Neural cell (in vitro differentiated cells): ENCODE results near the gene GRIN3A.

ENCODE experiments used
- EP300 ChIP-seq: fragments of 450-650 bp; conservative IDR thresholded peaks from 2 replicates; pipeline ENCODE4 v1.6.1; 2014; ENCODE audit warnings: antibody characterized with exemption, mild to moderate bottlenecking, moderate library complexity; ENCODE audit not compliant: poor library complexity, severe bottlenecking
- EZH2 ChIP-seq: fragments of 200-600, 300-800 bp; shearing (Covaris generic), sonication (generic); IDR thresholded peaks from 2 replicates; pipeline ENCODE4 v1.6.1; 2014; ENCODE audit warnings: antibody characterized with exemption, low read length, borderline replicate concordance, mild to moderate bottlenecking; ENCODE audit not compliant: insufficient read depth, poor library complexity, severe bottlenecking
- MXI1 ChIP-seq: fragments of 450-650 bp; conservative IDR thresholded peaks from 2 replicates; pipeline ENCODE4 v1.6.1; 2014; ENCODE audit warnings: antibody characterized with exemption, mild to moderate bottlenecking; ENCODE audit not compliant: poor library complexity, severe bottlenecking
- POLR2AphosphoS5 ChIP-seq: IDR thresholded peaks from 2 replicates; pipeline ENCODE4 v1.6.1; 2012
- RAD21 ChIP-seq: fragments of 450-650 bp; conservative IDR thresholded peaks from 2 replicates; pipeline ENCODE4 v1.6.1; 2014; ENCODE audit warnings: antibody characterized with exemption, mild to moderate bottlenecking, moderate library complexity
- SMC3 ChIP-seq: fragments of 450-650 bp; conservative IDR thresholded peaks from 2 replicates; pipeline ENCODE4 v1.6.1; 2014; ENCODE audit warnings: antibody characterized with exemption, mild to moderate bottlenecking, moderate library complexity; ENCODE audit not compliant: poor library complexity
- TAF1 ChIP-seq: IDR thresholded peaks from 2 replicates; pipeline ENCODE4 v1.6.1; 2012; ENCODE audit warnings: low read depth
- TF ChIP-seq, protein P1 (sequence below): fragments of 450-650 bp; IDR thresholded peaks from 2 replicates; pipeline ENCODE4 v1.5.1; 2014; ENCODE audit warnings: antibody characterized with exemption, mild to moderate bottlenecking, moderate library complexity; ENCODE audit not compliant: poor library complexity, severe bottlenecking
- TF ChIP-seq, protein P2 (sequence below): IDR thresholded peaks from 2 replicates; pipeline ENCODE4 v1.6.1; 2012; ENCODE audit warnings: borderline replicate concordance

DNA sequence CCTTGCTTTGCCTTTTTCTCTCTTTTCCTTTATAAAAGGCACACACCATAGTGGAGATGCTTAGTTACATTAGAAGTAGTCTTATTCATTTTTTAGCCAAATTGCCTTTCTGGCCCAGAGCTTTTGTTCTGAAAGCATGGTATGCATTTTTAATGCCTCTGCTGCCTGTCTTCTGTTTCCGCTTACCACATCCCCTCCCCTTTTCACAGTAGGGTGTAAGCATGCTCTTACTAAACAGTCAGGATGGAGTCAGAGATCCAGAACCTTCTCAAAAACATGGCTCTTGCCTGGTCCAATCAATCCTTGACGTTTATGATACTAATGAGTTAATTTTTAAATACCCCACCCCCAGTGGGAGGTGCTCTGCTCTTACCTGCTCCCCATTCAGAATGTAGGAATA is 166.1 kb downstream of the GRIN3A start:
- TF ChIP-seq, protein P1, sequence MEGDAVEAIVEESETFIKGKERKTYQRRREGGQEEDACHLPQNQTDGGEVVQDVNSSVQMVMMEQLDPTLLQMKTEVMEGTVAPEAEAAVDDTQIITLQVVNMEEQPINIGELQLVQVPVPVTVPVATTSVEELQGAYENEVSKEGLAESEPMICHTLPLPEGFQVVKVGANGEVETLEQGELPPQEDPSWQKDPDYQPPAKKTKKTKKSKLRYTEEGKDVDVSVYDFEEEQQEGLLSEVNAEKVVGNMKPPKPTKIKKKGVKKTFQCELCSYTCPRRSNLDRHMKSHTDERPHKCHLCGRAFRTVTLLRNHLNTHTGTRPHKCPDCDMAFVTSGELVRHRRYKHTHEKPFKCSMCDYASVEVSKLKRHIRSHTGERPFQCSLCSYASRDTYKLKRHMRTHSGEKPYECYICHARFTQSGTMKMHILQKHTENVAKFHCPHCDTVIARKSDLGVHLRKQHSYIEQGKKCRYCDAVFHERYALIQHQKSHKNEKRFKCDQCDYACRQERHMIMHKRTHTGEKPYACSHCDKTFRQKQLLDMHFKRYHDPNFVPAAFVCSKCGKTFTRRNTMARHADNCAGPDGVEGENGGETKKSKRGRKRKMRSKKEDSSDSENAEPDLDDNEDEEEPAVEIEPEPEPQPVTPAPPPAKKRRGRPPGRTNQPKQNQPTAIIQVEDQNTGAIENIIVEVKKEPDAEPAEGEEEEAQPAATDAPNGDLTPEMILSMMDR: no peak
- TF ChIP-seq MXI1: no peak
- TF ChIP-seq EP300: no peak
- TF ChIP-seq POLR2AphosphoS5: no peak
- TF ChIP-seq RAD21: no peak
- TF ChIP-seq EZH2: no peak
- TF ChIP-seq TAF1: no peak
- TF ChIP-seq, protein P2, sequence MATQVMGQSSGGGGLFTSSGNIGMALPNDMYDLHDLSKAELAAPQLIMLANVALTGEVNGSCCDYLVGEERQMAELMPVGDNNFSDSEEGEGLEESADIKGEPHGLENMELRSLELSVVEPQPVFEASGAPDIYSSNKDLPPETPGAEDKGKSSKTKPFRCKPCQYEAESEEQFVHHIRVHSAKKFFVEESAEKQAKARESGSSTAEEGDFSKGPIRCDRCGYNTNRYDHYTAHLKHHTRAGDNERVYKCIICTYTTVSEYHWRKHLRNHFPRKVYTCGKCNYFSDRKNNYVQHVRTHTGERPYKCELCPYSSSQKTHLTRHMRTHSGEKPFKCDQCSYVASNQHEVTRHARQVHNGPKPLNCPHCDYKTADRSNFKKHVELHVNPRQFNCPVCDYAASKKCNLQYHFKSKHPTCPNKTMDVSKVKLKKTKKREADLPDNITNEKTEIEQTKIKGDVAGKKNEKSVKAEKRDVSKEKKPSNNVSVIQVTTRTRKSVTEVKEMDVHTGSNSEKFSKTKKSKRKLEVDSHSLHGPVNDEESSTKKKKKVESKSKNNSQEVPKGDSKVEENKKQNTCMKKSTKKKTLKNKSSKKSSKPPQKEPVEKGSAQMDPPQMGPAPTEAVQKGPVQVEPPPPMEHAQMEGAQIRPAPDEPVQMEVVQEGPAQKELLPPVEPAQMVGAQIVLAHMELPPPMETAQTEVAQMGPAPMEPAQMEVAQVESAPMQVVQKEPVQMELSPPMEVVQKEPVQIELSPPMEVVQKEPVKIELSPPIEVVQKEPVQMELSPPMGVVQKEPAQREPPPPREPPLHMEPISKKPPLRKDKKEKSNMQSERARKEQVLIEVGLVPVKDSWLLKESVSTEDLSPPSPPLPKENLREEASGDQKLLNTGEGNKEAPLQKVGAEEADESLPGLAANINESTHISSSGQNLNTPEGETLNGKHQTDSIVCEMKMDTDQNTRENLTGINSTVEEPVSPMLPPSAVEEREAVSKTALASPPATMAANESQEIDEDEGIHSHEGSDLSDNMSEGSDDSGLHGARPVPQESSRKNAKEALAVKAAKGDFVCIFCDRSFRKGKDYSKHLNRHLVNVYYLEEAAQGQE: no peak
- no peak for TF ChIP-seq SMC3
